K562 (cell line): ENCODE data around the gene EPS8L1.

Experiments used
- CTCF ChIP-seq, 3 experiments: IDR thresholded peaks in 2 of 3; conservative IDR thresholded peaks in 1 of 3; 2 replicates each; pipeline ENCODE4 v1.5.1; 2011 to 2012; ENCODE audit warnings: low read length in 3 of 3, mild to moderate bottlenecking in 3 of 3, control low read depth in 2 of 3, improper control_type of control experiment in 1 of 3, inconsistent platforms in 1 of 3, low read depth in 1 of 3, mixed read lengths in 1 of 3, moderate library complexity in 1 of 3; ENCODE audit not compliant: insufficient read depth in 2 of 3
- MIER1 ChIP-seq: fragments of 450-650 bp; IDR thresholded peaks from 2 replicates; pipeline ENCODE4 v1.6.1; 2016; ENCODE audit warnings: antibody characterized with exemption, mild to moderate bottlenecking, low read depth

GRCh38 chr19:55046975-55047622, 28.6 kb upstream of the EPS8L1 start:
- TF ChIP-seq CTCF (IDR thresholded peaks at IDR 0.05 in 2 of 3, conservative IDR thresholded peaks at IDR 0.05 in 1 of 3; ENCODE audit: insufficient read depth in 2 of 3, low read depth in 1 of 3, low read length in 3 of 3) (no peak), MIER1 (no peak)
